ENCODE results near the gene MPPED1.

GRCh38 chr22:43491737-43492136 is 79.9 kb downstream of the MPPED1 start:
- TF ChIP-seq CTCF (conservative IDR thresholded peaks at IDR 0.05 in 1 of 2, IDR thresholded peaks at IDR 0.05 in 1 of 2; ENCODE audit: low read depth in 1 of 2, low read length in 2 of 2) (no peak), EZH2 (IDR thresholded peaks at IDR 0.05; ENCODE audit: low read length, missing control alignments) (no peak)
